Measurements from ENCODE around the gene PLAGL2.

Gene PLAGL2

DNA sequence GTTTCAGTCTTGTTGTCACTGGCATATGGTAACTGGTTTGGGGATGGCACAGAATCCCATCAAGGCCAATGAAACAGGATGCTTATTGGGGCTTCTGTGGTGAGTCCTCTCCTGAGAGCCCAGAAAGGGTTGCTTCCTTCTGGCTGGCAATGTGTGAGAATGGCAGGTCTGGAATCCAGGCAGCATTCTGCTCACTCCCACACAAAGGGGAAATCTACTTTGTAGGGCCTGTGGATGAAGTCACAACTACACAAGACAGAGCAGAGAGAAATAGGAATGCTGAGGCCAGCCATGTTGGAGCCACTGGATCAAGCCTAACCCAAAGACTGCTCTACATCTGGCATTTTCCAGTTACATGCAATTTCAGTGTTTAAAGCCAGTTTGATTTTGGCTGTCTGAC, 15.7 kb downstream of the PLAGL2 start:
- H2AFZ ChIP-seq (ENCODE audit: low read depth, low read length): no peak overlapping the region
- peaks cover 14% of the 10 kb centered on the region; the same call in 1 of the 2 replicates for H4K20me1 ChIP-seq (ENCODE audit: insufficient read depth, low read length)
- TF ChIP-seq, protein P1, sequence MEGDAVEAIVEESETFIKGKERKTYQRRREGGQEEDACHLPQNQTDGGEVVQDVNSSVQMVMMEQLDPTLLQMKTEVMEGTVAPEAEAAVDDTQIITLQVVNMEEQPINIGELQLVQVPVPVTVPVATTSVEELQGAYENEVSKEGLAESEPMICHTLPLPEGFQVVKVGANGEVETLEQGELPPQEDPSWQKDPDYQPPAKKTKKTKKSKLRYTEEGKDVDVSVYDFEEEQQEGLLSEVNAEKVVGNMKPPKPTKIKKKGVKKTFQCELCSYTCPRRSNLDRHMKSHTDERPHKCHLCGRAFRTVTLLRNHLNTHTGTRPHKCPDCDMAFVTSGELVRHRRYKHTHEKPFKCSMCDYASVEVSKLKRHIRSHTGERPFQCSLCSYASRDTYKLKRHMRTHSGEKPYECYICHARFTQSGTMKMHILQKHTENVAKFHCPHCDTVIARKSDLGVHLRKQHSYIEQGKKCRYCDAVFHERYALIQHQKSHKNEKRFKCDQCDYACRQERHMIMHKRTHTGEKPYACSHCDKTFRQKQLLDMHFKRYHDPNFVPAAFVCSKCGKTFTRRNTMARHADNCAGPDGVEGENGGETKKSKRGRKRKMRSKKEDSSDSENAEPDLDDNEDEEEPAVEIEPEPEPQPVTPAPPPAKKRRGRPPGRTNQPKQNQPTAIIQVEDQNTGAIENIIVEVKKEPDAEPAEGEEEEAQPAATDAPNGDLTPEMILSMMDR (IDR thresholded peaks at IDR 0.05; ENCODE audit: low read depth, low read length): no peak
- TF ChIP-seq EZH2phosphoT487 (IDR thresholded peaks at IDR 0.05; ENCODE audit: low read depth): no peak
- no peak overlapping the region for H3K27ac ChIP-seq (ENCODE audit: low read length)
- no peaks in the 10 kb centered on the region for H3K79me2 ChIP-seq (ENCODE audit: low read length)
- no peaks in the 10 kb centered on the region for H3K9me3 ChIP-seq (ENCODE audit: insufficient read depth, low read length)
- peaks cover 14% of the 10 kb centered on the region for H3K36me3 ChIP-seq (replicated peaks; ENCODE audit: low read depth, low read length)
- no peak overlapping the region for H3K4me3 ChIP-seq (ENCODE audit: low read length)
- no peaks in the 10 kb centered on the region for H3K27me3 ChIP-seq (ENCODE audit: low read depth, low read length)
- H3K9ac ChIP-seq (ENCODE audit: low read length): no peak overlapping the region
- H3K4me1 ChIP-seq (ENCODE audit: low read length): peaks cover 8% of the 10 kb centered on the region; the same call in 1 of the 2 replicates
- H3K4me2 ChIP-seq (ENCODE audit: low read length): no peak overlapping the region

DNA sequence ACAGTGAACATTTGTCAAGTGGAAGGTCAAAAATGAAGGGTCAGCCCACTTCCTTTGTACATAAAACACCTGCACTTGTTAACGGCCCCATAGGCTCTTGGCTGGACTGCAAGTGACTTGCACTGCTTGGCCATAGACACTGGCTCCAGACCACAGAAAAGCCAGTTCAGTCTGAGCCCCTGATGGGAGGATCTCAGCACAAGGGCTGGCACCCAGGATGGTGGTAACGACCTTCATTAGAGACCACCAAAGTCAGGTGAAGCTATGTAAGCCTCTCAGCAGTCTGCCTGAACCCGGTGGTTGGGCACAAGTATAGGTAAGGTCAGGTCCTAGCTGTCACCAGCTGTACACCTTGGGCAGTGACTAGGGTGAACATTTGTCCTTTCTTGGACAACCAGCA, 16.1 kb downstream of the PLAGL2 start:
- no peak overlapping the region for H3K4me2 ChIP-seq (ENCODE audit: low read length)
- no peak overlapping the region for H3K9ac ChIP-seq (ENCODE audit: low read length)
- H3K9me3 ChIP-seq (ENCODE audit: insufficient read depth, low read length): no peaks in the 10 kb centered on the region
- H3K79me2 ChIP-seq (ENCODE audit: low read length): no peaks in the 10 kb centered on the region
- no peak for TF ChIP-seq EZH2phosphoT487 (IDR thresholded peaks at IDR 0.05; ENCODE audit: low read depth)
- TF ChIP-seq, protein P1 (IDR thresholded peaks at IDR 0.05; ENCODE audit: low read depth, low read length): no peak
- no peak overlapping the region for H3K27ac ChIP-seq (ENCODE audit: low read length)
- H3K27me3 ChIP-seq (ENCODE audit: low read depth, low read length): no peaks in the 10 kb centered on the region
- peaks cover 14% of the 10 kb centered on the region for H3K36me3 ChIP-seq (replicated peaks; ENCODE audit: low read depth, low read length)
- peaks cover 8% of the 10 kb centered on the region; the same call in 1 of the 2 replicates for H3K4me1 ChIP-seq (ENCODE audit: low read length)
- peaks cover 14% of the 10 kb centered on the region; the same call in 1 of the 2 replicates for H4K20me1 ChIP-seq (ENCODE audit: insufficient read depth, low read length)
- H3K4me3 ChIP-seq (ENCODE audit: low read length): no peak overlapping the region
- H2AFZ ChIP-seq (ENCODE audit: low read depth, low read length): no peak overlapping the region

DNA sequence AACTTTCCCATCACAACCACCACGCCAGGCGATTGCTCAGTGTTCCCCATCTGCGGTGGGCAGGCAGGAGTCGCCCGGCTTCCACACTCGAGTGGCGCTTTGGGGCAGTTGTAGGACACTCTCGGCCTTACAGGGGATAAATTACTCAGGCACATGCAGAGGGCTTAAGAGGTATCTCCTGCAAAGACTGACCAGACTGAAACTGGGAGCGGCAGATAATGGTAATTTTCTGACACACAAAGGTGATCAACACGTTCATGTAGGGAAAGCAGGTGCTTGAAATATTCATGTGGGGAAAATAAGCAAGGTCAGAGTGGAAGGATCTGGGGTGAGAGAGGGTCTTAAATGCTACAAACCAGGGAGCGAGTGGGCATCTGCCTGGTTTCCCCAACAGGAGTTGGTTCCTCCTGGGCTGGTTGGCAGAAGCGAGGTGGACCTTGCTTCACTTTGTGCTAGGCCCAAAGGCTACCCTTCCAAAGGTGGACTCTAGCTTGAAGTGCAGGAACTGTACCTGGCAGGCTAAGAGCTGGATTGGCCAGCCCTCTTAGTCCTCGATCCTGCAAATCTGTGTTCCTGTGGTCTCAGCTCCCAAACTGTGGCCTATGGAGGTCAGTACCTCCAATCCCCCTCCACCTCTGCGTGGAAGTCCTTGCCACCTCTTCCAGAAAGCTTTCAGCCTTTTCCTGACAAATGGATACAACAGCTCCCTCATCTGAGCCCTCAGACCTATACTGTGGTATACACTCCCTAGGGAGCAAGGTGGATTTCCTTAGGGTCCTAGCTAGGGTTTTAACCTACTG, 16.7 kb downstream of the PLAGL2 start:
- Histone ChIP-seq H3K9me3 (ENCODE audit: insufficient read depth, low read length) (no peaks in the 10 kb centered on the region), H3K4me3 (ENCODE audit: low read length) (peak overlapping the region; percentile 80), H3K4me1 (ENCODE audit: low read length) (peaks cover 8% of the 10 kb centered on the region; the same call in 1 of the 2 replicates), H2AFZ (ENCODE audit: low read depth, low read length) (no peak overlapping the region), H4K20me1 (ENCODE audit: insufficient read depth, low read length) (peaks cover 11% of the 10 kb centered on the region; the same call in 1 of the 2 replicates), H3K36me3 (replicated peaks; ENCODE audit: low read depth, low read length) (peaks cover 12% of the 10 kb centered on the region), H3K27ac (ENCODE audit: low read length) (no peak overlapping the region), H3K9ac (ENCODE audit: low read length) (peak overlapping the region; percentile 55), H3K4me2 (ENCODE audit: low read length) (peak overlapping the region; percentile 74), H3K27me3 (ENCODE audit: low read depth, low read length) (no peaks in the 10 kb centered on the region), H3K79me2 (ENCODE audit: low read length) (no peaks in the 10 kb centered on the region)
- TF ChIP-seq, protein P1 (IDR thresholded peaks at IDR 0.05; ENCODE audit: low read depth, low read length): no peak
- no peak for TF ChIP-seq EZH2phosphoT487 (IDR thresholded peaks at IDR 0.05; ENCODE audit: low read depth)
